Pancreas (tissue), 10 donors: Measurements from ENCODE around the gene TEX35. TPM values are rescaled to one million over a fixed set of nuclear protein-coding genes. Genes with fewer than 3 reads are reported as not detected.

ENCODE experiments used
- ATAC-seq, 4 donors: fragments of 200-7000 bp; cut with Tn5 transposase; one replicate each; pipeline versions ENCODE4 v1.8.0 to v1.9.1; 2020; ENCODE audit warnings: mild to moderate bottlenecking in 4 of 4, moderate library complexity in 4 of 4
- DNase-seq, 6 donors: peaks; one replicate each; pipeline ENCODE4 v3.0.0-alpha.2; 2020
- FAIRE-seq: peaks from 2 replicates; lab custom pipeline; 2012; peaks lifted over from hg19 to GRCh38; lab: Jason Lieb, UNC
- H3K27ac ChIP-seq, 4 donors: fragments of 200-600 bp; sonication (generic); 1 replicate in 3 of 4; 2 replicates in 1 of 4; pipeline versions ENCODE4 v1.5.0 to v1.8.0; 2020
- H3K27me3 ChIP-seq, 4 donors: fragments of 200-600 bp; one replicate each; pipeline ENCODE4 v1.8.0; 2021
- H3K36me3 ChIP-seq, 3 donors: fragments of 200-600 bp; sonication (generic) in 1 of 3; one replicate each; pipeline versions ENCODE4 v1.5.0 to v1.8.0; 2020 to 2021
- H3K4me1 ChIP-seq, 3 donors: fragments of 200-600 bp; one replicate each; pipeline ENCODE4 v1.8.0; 2021
- H3K4me3 ChIP-seq, 4 donors: fragments of 200-600 bp; sonication (generic) in 2 of 4; one replicate each; pipeline versions ENCODE4 v1.5.0 to v1.8.0; 2020 to 2021
- H3K9me3 ChIP-seq, 4 donors: fragments of 200-600 bp; one replicate each; pipeline ENCODE4 v1.8.0; 2021
- WGBS, 2 donors: extraction: QIAGEN DNeasy Blood & Tissue Kit; methylation state at CpG; one replicate each; pipeline ENCODE4 v1.1.7; 2013; 5-methylcytosine and 5-hydroxymethylcytosine counted together
- intact Hi-C, 3 donors: fragments of 100-400 bp; cut with DNase I; formaldehyde crosslinking; loops; one replicate each; pipeline versions ENCODE4 v1.11.1 to v1.14.2; 2022
- polyA plus RNA-seq, 2 donors: library from polyadenylated mRNA; stranded (reverse); fragments of 200-250 nt; gene quantifications; one replicate each; pipeline ENCODE4 v1.2.3, GENCODE V29; 2013
- total RNA-seq, 6 donors: library from RNA; stranded (reverse); fragmentation: NEBNext Ultra II Directional in 4 of 6; extraction: Animal tissue kit (Norgen Biotek cat#: 25700) in 4 of 6; gene quantifications; one replicate each; pipeline versions ENCODE4 v1.2.1 to v1.2.4, GENCODE V29; 2021 to 2023
- TF ChIP-seq, protein P1 (sequence below), 4 donors: fragments of 200-600 bp; sonication (generic) in 3 of 4; IDR thresholded peaks; one replicate each; pipeline versions ENCODE4 v1.5.0 to v1.8.0; 2021; ENCODE audit warnings: antibody characterized with exemption in 4 of 4
- donor health status: healthy with polysubstance abuse.
- donor health status: DM: no; HTN: no; CAD: no; lungs with moderate emphysema.
- donor health status: DM: no; HTN: no; CAD: no.
- donor health status: control.
- donor health status: control.
- donor health status: Bipolar disorder and iron deficiency.
- donor health status: DM: yes; HTN: yes; CAD: no.
- donor health status: DM: no; HTN: no; CAD: no.
- donor health status: DM: no; HTN: no; CAD: no.
- donor health status: DM: yes; HTN: yes; CAD: no.

TEX35 gene
- total and polyA plus RNA-seq, 8 donors: not detected

DNA sequence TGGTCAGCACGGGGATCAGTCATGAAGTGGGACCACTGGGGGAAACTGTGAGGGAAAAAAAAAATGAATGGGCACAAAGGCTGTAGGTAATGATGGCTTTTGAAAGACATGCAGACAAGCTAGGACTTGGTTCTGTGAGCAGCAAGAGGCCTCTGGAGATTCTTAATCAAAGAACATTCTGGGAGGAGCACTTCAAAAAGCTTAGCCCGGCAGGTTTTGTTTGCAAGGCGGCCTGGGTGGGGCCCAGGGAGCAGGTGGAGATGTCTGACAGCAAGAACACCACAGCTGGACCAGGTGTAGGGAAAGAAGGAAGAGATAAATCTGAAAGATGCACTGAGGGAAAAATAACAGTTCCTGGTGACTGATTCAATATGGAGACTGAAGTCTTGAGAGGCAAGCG is 6.0 kb downstream of the TEX35 start:
- FAIRE-seq (no peak), ATAC-seq (no peak), DNase-seq (no peak)
- no peak overlapping the region for H3K4me3 ChIP-seq
- H3K9me3 ChIP-seq: no peaks in the 10 kb centered on the region
- intact Hi-C loops: no loop called here
- 59 to 72% methylated on average over 4 of the region's 4 CpGs for WGBS, 2 donors
- no peaks in the 10 kb centered on the region for H3K27me3 ChIP-seq
- no peaks in the 10 kb centered on the region for H3K36me3 ChIP-seq
- TF ChIP-seq, protein P1, sequence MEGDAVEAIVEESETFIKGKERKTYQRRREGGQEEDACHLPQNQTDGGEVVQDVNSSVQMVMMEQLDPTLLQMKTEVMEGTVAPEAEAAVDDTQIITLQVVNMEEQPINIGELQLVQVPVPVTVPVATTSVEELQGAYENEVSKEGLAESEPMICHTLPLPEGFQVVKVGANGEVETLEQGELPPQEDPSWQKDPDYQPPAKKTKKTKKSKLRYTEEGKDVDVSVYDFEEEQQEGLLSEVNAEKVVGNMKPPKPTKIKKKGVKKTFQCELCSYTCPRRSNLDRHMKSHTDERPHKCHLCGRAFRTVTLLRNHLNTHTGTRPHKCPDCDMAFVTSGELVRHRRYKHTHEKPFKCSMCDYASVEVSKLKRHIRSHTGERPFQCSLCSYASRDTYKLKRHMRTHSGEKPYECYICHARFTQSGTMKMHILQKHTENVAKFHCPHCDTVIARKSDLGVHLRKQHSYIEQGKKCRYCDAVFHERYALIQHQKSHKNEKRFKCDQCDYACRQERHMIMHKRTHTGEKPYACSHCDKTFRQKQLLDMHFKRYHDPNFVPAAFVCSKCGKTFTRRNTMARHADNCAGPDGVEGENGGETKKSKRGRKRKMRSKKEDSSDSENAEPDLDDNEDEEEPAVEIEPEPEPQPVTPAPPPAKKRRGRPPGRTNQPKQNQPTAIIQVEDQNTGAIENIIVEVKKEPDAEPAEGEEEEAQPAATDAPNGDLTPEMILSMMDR (IDR thresholded peaks at IDR 0.05): no peak
- no peaks in the 10 kb centered on the region for H3K4me1 ChIP-seq
- no peak overlapping the region for H3K27ac ChIP-seq

DNA sequence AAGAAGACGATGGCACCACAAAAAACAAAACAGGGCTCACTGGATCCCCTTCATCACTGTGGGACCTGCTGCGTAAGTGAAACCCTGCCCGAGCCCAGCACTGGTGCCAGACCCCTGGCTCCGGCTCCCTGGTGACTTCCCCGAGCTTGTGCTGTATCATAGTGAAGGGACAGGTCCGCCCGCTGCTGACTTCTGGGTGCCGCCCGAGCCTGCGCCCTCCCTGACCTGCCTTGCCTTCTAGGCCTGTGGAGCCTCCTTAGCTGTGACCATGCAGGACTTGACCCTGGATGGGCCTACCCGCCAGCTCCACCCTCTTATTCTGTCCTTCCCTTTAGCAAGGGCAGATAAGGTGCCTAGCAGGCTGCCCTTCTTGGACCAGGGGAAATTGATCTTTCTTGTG is 7.9 kb downstream of the TEX35 start:
- no peak for ATAC-seq
- Histone ChIP-seq H3K27ac (no peak overlapping the region), H3K9me3 (no peaks in the 10 kb centered on the region), H3K4me1 (no peaks in the 10 kb centered on the region), H3K36me3 (no peaks in the 10 kb centered on the region), H3K27me3 (no peaks in the 10 kb centered on the region), H3K4me3 (no peak overlapping the region)
- no peak for DNase-seq
- TF ChIP-seq, protein P1 (IDR thresholded peaks at IDR 0.05): no peak
- no peak for FAIRE-seq
- intact Hi-C loops: no loop called here
- 89 to 93% methylated on average over 11 of the region's 11 CpGs for WGBS, 2 donors

- no peaks in the 10 kb centered on the region for H3K36me3 ChIP-seq
- H3K4me1 ChIP-seq: no peaks in the 10 kb centered on the region
- H3K27me3 ChIP-seq: no peaks in the 10 kb centered on the region
- H3K27ac ChIP-seq: no peak overlapping the region
- ATAC-seq: no peak
- 82 to 87% methylated on average over 4 of the region's 4 CpGs for WGBS, 2 donors
- TF ChIP-seq, protein P1 (IDR thresholded peaks at IDR 0.05): no peak
- no peak overlapping the region for H3K4me3 ChIP-seq
- FAIRE-seq: no peak
- DNase-seq: no peak
- intact Hi-C loops: no loop called here
- no peaks in the 10 kb centered on the region for H3K9me3 ChIP-seq
Observed at GRCh38 chr1:178521241-178521640, 8.3 kb downstream of the TEX35 start.

DNA sequence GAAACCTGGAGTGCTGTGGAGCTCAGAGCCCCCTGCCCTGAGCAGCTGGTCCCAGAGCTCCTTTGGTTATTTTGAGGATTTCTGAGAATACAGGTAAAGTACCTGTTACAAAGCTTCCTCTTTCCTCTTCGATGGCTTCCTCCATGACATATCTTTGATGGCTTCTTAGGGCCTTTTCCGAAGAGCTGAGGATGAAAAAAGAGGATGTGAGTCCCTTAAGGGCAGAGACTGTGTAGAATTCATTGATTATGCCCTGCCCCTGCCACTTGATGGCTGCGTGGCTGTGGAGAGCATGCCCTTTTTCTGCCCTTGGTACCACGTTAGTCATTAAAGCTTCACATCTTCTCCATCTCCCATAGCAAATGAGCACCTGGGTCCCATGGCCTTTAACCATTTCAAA is 14.2 kb downstream of the TEX35 start:
- H3K4me3 ChIP-seq: no peak overlapping the region
- H3K27ac ChIP-seq: no peak overlapping the region
- DNase-seq: no peak
- intact Hi-C loops: no loop called here
- TF ChIP-seq, protein P1 (IDR thresholded peaks at IDR 0.05): no peak
- FAIRE-seq: no peak
- H3K9me3 ChIP-seq: no peaks in the 10 kb centered on the region
- H3K4me1 ChIP-seq: no peaks in the 10 kb centered on the region
- no peak for ATAC-seq
- 70 to 78% methylated on average over 4 of the region's 4 CpGs for WGBS, 2 donors
- H3K27me3 ChIP-seq: no peaks in the 10 kb centered on the region
- no peaks in the 10 kb centered on the region for H3K36me3 ChIP-seq

GRCh38 chr1:178528228-178528952 is 15.5 kb downstream of the TEX35 start:
- WGBS, 2 donors: 79% methylated on average over 10 of the region's 10 CpGs
- Histone ChIP-seq H3K27me3 (no peaks in the 10 kb centered on the region), H3K4me3 (no peak overlapping the region), H3K9me3 (no peaks in the 10 kb centered on the region), H3K4me1 (no peaks in the 10 kb centered on the region), H3K27ac (no peak overlapping the region), H3K36me3 (no peaks in the 10 kb centered on the region)
- ATAC-seq (no peak), DNase-seq (no peak), FAIRE-seq (no peak)
- TF ChIP-seq, protein P1 (IDR thresholded peaks at IDR 0.05): no peak
- intact Hi-C loops: no loop called here
